IPS DF 4.7 (cell line): Measurements from ENCODE around the gene PINLYP.

Source experiments
- DNase-seq: peaks from one replicate; pipeline ENCODE4 v3.0.0-alpha.2; 2013; ENCODE audit warnings: low spot score; ENCODE audit errors: extremely low read depth

Gene PINLYP

DNA sequence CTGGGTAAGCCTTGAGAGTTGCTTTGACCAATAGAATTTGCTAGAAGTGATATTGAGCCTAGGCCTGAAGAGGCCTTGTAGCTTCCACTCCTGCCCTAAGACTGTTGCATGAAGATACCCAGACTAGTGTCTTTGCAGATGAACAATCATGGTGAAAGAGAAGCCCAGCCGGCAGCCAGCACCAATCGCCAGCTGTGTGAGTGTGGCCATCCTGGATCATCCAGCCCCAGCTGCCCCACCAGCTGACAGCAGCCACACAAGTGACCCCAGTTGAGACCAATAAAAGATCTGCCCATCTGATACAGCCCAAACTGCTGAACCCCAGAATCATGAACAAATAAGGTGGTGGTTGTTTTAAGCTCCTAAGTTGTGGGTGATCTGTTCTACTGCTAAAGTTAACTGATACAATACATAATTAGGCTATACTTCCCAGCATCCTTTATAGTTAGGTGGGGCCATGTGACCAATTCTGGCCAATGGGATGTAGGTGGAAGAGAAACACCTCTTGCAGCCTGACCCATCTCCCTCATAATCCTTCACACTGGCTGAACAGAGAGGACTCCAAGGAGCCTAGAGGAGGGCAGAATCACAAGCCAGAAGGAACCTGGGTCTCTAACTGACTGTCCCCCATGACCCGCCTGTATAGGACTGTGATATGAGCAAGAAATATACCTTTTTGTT is 53.2 kb downstream of the PINLYP start:
- DNase-seq, result no peak

DNA sequence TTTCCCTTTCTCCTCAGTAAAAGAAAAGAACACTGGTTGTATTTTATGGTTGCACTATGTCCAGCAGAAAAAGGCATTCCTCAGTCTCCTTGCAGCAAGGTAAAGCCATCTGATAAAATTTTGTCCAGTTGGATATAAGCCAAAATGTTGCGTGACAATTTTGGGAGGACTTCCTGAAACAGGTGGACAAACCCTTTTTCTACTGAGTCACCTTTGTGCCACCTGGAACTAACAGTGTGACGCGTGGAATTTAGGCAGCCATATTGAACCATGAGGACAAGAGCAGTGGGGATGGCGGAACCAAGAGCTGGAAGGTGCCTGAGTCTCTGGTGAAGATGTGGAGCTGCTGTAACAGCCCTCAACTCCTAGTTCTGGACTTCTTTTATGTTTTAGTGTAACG is 55.9 kb downstream of the PINLYP start:
- no peak for DNase-seq
